Muscle of leg (tissue), 11 donors: ENCODE measurements around the gene NPY4R. TPM values are rescaled to one million over a fixed set of nuclear protein-coding genes. Genes with fewer than 3 reads are reported as not detected.
"Not testable (repeated sequence)": the region's sequence is repeated elsewhere in the genome, so short reads cannot be mapped to it uniquely, and the experiment has no call there.

ENCODE experiments used
- DNase-seq: peaks from one replicate; pipeline ENCODE4 v3.0.0; 2013
- H3K27ac ChIP-seq: one replicate; pipeline ENCODE4 v1.5.1; 2013; ENCODE audit warnings: mild to moderate bottlenecking, low read length, control low read depth
- H3K27me3 ChIP-seq: one replicate; pipeline ENCODE4 v1.6.1; 2013; ENCODE audit warnings: low read length; ENCODE audit not compliant: control insufficient read depth, insufficient read depth
- H3K36me3 ChIP-seq: one replicate; pipeline ENCODE4 v1.6.1; 2013; ENCODE audit warnings: low read length; ENCODE audit not compliant: control insufficient read depth, insufficient read depth
- H3K4me1 ChIP-seq: one replicate; pipeline ENCODE4 v1.6.1; 2013; ENCODE audit warnings: low read length; ENCODE audit not compliant: control insufficient read depth, insufficient read depth
- H3K4me3 ChIP-seq: one replicate; pipeline ENCODE4 v1.5.1; 2013; ENCODE audit warnings: low read length, control low read depth
- H3K9me3 ChIP-seq: replicated peaks from 2 replicates; pipeline ENCODE4 v1.6.1; 2013; ENCODE audit warnings: low read depth, low read length; ENCODE audit not compliant: control insufficient read depth
- WGBS: methylation state at CpG from one replicate; pipeline ENCODE4 v1.1.5; 2013; ENCODE audit warnings: missing lambda C conversion rate; ENCODE audit not compliant: insufficient coverage; 5-methylcytosine and 5-hydroxymethylcytosine counted together
- polyA plus RNA-seq, 8 donors: library from polyadenylated mRNA; unstranded; fragments of 120-200 nt; gene quantifications; one replicate each; pipeline versions ENCODE4 v1.2.1 to v1.2.3, GENCODE V29; 2013; ENCODE audit warnings: inconsistent platforms in 1 of 8, low replicate concordance in 1 of 8; ENCODE audit not compliant: insufficient read length in 8 of 8, insufficient read depth in 1 of 8
- total RNA-seq: library from RNA; stranded (reverse); fragments of 120-200 nt; gene quantifications from one replicate; pipeline ENCODE4 v1.2.4, GENCODE V29; 2013

The NPY4R gene
- total and polyA plus RNA-seq, 9 donors, result 0.07 to 0.23 (median 0.22) TPM; not detected in 4

DNA sequence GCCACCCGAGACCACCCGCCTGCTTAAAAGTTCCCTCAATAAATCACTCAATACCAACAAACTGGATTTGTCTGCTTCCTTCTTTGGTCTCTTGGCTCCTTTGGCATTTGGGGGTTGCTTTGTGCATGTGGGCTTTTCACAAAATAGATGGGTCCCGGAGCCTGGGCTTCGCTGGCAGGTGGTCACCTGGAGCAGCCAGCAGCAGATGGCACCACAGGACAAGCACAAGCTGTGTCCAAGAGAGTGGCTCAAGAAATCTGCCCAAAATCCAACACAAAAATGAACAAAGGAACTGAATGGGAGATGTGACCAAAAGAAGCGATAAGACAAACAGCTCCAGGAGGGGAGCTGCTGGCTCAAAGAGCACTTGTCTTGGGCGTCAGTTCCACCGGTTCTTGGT is 6.2 kb downstream of the NPY4R start:
- H3K4me1 ChIP-seq, H3K4me3 ChIP-seq, H3K27ac ChIP-seq, H3K27me3 ChIP-seq, H3K9me3 ChIP-seq, DNase-seq, H3K36me3 ChIP-seq: not testable (repeated sequence)
- WGBS, result no CpG with 5 or more reads among the region's 7 CpGs

DNA sequence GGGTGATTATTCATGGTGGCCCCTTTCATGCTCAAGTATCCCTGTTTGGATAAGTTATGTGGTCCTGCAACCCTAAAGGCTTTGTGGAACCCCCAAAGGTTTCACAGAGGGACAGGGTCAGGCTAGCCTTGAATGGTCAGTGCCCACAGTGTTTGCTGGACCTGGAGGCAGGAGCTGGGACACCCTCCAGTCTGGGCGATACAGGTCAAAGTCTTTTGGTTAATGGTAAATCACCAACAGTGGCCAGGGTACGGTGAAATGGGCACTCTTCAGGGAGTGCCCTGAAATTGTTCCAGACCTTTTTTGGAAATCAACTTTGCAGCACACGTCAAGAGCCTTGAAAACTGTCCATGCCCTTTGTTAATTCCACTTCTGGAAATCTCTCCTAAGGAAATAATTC is 8.7 kb downstream of the NPY4R start:
- H3K4me3 ChIP-seq, H3K27me3 ChIP-seq, H3K4me1 ChIP-seq, H3K36me3 ChIP-seq, H3K9me3 ChIP-seq, DNase-seq, H3K27ac ChIP-seq: not testable (repeated sequence)
- WGBS, result no CpG with 5 or more reads among the region's 3 CpGs

DNA sequence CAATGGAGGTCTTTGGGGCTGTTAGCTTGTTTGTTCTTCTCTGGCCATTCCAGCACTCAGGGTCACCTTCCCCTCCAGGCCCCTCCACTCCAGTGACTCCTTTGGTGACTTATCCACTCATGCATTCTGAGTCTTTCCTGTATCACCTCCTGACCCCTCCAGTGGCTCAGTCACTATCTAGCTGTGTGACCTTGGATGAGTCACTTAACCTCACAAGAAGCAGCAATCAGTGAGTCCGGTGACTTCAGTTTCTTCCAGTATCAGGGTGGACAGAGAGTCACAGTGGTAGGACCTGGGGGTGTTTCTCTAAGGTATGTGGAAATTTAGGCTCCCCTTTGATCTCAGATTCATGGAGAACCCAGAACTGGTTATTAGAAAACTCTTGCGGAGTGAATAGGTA is 9.8 kb downstream of the NPY4R start:
- not testable (repeated sequence) for DNase-seq, H3K4me3 ChIP-seq, H3K4me1 ChIP-seq, H3K27me3 ChIP-seq, H3K9me3 ChIP-seq, H3K36me3 ChIP-seq, H3K27ac ChIP-seq
- WGBS, result no CpG with 5 or more reads among the region's 2 CpGs

DNA sequence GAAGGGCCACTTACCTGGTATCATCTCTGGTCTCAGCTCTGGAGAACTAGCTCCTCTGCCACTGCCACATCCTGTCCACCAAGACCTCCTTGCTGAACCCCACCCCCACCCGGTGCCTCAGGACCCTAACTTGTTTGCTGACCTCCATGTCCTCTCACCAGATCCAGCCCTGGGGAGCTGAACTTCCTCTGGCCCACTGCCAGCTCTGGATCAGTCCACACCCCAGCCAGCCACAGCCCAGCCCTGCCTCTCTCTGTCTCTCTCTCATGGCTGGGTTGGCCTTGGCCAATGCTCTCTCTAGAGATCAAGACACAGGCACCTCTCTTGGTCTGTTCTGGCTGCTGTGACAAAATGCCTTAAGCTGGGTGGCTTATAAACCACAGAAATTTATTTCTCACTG is 14.4 kb downstream of the NPY4R start:
- not testable (repeated sequence) for H3K4me3 ChIP-seq, H3K27ac ChIP-seq, H3K4me1 ChIP-seq, H3K36me3 ChIP-seq, DNase-seq, H3K9me3 ChIP-seq, H3K27me3 ChIP-seq
- no CpG with 5 or more reads among the region's 1 CpG for WGBS

DNA sequence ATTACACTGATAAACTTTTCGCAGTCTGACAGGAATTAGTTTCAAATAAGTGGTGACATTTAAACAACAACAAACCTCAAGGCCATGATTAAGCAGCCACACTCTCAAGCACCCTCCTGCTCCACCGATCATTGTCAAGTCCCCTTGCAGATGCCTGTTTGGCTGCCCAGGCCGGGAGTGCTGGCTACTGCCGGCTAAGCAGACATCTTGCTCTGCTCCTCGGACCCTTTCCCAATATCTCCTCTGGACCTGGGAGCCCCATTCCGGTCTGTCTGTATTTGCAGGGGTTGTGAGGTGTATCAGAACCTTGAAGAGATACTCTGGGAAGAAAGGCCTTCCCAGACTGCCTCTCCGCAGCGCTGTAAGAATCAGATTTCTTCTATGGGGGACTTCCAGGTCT is 14.9 kb downstream of the NPY4R start:
- not testable (repeated sequence) for H3K27ac ChIP-seq, H3K36me3 ChIP-seq, H3K4me3 ChIP-seq, H3K9me3 ChIP-seq, DNase-seq, H3K27me3 ChIP-seq, H3K4me1 ChIP-seq
- 100% methylated on average over 1 of the region's 8 CpGs for WGBS

DNA sequence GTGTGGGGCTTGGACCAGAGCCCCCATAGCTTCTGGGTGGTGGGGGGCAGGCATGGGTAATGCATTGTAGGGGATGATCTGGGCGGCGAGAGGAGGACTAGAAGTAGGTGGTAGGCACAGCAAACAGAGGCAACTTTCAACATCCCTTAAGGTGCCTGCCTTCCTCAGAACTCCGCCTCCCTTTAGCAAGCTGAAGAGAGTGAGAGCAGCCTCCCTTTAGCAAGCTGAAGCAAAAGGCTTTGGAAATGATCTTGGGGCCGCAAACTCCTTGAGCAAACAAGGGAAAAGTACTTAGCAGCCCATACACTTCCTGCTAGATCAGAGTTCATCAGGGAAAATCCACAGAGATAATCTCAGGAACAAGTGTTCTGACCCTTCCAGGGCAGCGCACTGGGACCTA is 18.3 kb downstream of the NPY4R start:
- not testable (repeated sequence) for H3K27me3 ChIP-seq, H3K4me1 ChIP-seq, DNase-seq, H3K36me3 ChIP-seq, H3K4me3 ChIP-seq, H3K27ac ChIP-seq, H3K9me3 ChIP-seq
- WGBS, result no CpG with 5 or more reads among the region's 5 CpGs

DNA sequence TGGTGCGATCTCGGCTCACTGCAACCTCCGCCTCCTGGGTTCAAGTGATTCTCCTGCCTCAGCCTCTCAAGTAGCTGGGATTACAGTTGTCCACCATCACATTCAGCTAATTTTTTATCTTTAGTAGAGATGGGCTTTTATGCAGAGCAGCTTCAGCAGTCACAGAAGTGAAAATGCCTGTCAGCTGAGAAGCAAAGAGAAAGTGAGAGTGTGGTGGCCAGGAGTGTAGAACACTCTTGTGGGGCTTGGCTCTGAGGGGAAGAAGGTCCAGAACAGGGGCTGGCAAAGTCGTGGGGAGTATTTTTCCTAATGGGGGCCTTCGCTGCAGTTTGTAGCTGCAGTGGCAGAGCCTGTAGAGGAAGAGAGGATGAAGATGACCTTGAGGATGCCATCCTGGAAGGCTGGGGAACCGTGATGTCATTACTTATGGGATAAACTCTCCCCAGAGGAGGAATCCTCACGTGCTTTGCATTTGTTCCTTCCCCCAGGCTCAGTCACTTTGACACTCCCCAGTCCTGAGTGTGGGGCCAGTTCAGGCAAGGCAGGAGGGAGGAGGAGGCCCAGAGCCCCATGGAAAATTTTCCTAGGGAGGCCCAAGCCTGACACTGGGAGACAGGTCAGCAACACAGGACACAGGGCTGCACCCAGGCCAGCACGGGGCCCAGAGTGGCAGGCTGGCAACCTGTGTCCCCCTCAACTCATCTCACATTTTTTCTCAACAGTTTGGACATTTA is 20.2 kb downstream of the NPY4R start:
- not testable (repeated sequence) for H3K4me1 ChIP-seq, H3K27me3 ChIP-seq, H3K27ac ChIP-seq, DNase-seq, H3K36me3 ChIP-seq, H3K9me3 ChIP-seq, H3K4me3 ChIP-seq
- no CpG with 5 or more reads among the region's 8 CpGs for WGBS

DNA sequence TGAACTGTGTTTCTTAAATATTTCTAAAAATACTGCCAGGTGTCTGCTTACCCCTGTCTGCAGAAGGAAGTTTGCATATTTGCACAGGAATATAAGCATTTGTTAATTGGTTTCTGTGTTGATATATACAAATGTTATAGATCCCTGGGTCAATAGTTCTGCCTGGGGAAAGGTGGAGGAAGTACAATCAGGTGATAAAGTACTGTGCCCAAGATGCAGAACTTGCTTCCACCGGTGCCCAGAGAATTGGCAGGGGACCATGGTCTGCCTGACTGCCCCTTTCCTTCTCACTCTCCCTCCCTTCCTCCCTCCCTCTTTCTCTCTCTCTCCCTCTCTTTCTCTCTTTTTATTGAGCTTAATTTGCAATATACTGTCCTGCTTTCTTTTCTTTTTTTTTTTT is 22.3 kb downstream of the NPY4R start:
- not testable (repeated sequence) for H3K27me3 ChIP-seq, H3K27ac ChIP-seq, DNase-seq, H3K4me3 ChIP-seq, H3K4me1 ChIP-seq, H3K36me3 ChIP-seq, H3K9me3 ChIP-seq
- WGBS, result no CpG with 5 or more reads among the region's 1 CpG

DNA sequence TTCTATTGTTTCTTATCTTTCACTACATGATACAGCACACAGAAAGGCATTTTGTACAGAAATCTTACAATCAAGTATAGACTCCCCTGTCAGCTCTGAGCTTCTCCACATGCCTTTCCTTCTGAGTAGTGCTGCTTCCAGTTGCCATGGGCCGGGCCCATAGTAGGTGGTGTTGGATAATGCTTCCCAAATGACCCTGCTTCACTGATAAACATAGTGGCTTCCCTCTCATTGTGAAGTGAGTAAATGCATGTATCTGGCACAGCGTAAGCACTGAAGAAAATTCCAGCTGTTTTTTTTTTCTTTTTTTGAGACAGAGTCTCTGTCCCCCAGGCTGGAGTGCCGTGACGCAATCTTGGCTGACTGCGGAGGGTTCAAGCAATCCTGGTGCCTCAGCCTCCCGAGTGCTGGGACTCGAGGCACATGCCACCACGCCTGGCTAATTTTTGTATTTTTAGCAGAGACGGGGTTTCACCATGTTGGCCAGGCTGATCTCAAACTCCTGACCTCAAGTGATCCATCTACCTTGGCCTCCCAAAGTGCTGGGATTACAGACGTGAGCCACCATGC is 23.0 kb downstream of the NPY4R start:
- not testable (repeated sequence) for H3K27ac ChIP-seq, H3K4me1 ChIP-seq, H3K36me3 ChIP-seq, DNase-seq, H3K27me3 ChIP-seq, H3K9me3 ChIP-seq, H3K4me3 ChIP-seq
- 20% methylated on average over 1 of the region's 10 CpGs for WGBS

DNA sequence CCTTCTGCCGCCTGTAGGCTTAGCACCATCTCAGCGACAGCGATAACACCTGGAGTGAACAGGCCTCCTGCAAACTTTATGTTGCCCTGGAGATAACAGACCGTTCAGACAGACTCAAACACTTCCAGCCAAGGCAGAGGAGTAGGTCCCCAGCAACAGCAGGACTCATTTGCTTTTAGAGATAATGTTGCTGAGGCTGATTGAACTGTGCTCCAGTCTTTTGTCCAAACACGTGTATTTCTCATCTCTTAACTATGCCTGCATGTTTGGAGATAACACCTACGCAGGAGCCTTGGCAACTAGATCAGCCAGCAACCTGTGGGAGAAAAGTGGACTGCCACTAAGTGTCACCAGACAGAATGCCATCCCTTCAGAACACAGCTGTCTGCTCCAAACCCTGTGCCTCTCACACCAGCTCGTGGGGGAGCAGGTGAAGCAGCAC is 23.9 kb downstream of the NPY4R start:
- not testable (repeated sequence) for H3K27ac ChIP-seq

DNA sequence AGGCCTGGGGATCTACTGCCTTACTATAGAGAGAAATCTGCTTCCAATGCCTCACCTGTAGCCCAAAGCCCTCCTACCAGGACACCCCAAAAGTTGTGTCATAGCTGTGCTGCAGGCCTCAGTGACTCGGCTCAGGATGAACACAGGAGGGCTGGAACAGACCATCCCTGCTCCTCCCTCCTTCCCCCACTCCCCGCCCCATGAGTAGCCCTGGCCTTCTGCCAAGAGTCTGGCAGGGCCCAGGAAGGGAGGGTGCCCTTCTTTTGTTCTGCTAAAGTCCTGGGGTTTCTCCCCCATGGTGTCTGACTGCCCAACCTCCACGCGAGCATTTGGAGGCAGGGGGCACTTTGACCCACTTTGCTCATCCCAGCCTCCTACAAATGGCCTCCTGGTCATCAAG is 24.8 kb downstream of the NPY4R start:
- not testable (repeated sequence) for H3K4me1 ChIP-seq, DNase-seq, H3K36me3 ChIP-seq, H3K27ac ChIP-seq, H3K4me3 ChIP-seq, H3K9me3 ChIP-seq, H3K27me3 ChIP-seq
- WGBS, result no CpG with 5 or more reads among the region's 4 CpGs

More for the DNA sequence above, 23.9 kb downstream of the NPY4R start:
- H3K9me3 ChIP-seq, H3K36me3 ChIP-seq, DNase-seq, H3K4me3 ChIP-seq, H3K4me1 ChIP-seq, H3K27me3 ChIP-seq: not testable (repeated sequence)
- WGBS, result no CpG with 5 or more reads among the region's 7 CpGs
